HCT116 (cell line): ENCODE results near the gene UBE2N. TPM values are rescaled to one million over a fixed set of nuclear protein-coding genes. Genes with fewer than 3 reads are reported as not detected.

Experiments
- ATAC-seq: fragments of 200-7000 bp; cut with Tn5 transposase; 2 replicates; pipeline ENCODE4 v1.9.1; 2020; ENCODE audit warnings: mild to moderate bottlenecking, moderate library complexity
- BruUV-seq: library from RNA; stranded (reverse); fragments of 400-500 nt; replicated peaks from 2 replicates; lab custom pipeline; 2021; lab: Mats Ljungman, UMichigan
- CTCF ChIA-PET: fragments of 300-600 bp; sonication (Branson Sonifier 250); formaldehyde crosslinking; loops from one replicate; lab custom pipeline; 2021; ENCODE audit warnings: antibody characterized with exemption; lab: Charles Lee
- POLR2A ChIA-PET: fragments of 300-600, 350-600 bp; sonication (Branson Sonifier 250); formaldehyde crosslinking; loops from one replicate; lab custom pipeline; 2021; ENCODE audit warnings: antibody characterized with exemption; lab: Charles Lee
- RAD21 ChIA-PET, 2 experiments: fragments of 300-600 bp; sonication (Branson Sonifier 250); formaldehyde crosslinking; loops; one replicate each; lab custom pipeline; 2023; ENCODE audit warnings: low total read pairs in 2 of 2; ENCODE audit not compliant: uncharacterized antibody in 2 of 2, unreplicated experiment in 2 of 2, low non-redundant PET in 1 of 2; lab: Charles Lee
- DNase-seq: peaks from one replicate; pipeline ENCODE4 v3.0.0-alpha.2; 2010; ENCODE audit warnings: low read depth, low spot score
- H2AFZ ChIP-seq: fragments of 200-600 bp; shearing (Covaris generic), sonication (generic); 2 replicates; pipeline ENCODE4 v1.6.1; 2017; ENCODE audit warnings: low read depth, mixed run types, mixed read lengths, antibody characterized with exemption, low read length; ENCODE audit not compliant: poor library complexity, severe bottlenecking
- H3K27ac ChIP-seq: 2 replicates; pipeline ENCODE4 v1.5.1; 2012; ENCODE audit warnings: low read depth, low read length
- H3K27me3 ChIP-seq: fragments of 200-600 bp; sonication (generic); 2 replicates; pipeline ENCODE4 v1.6.1; 2016; ENCODE audit warnings: mixed run types, low read length, mixed read lengths; ENCODE audit not compliant: insufficient read depth
- H3K36me3 ChIP-seq, 2 experiments: fragments of 200-500 bp in 1 of 2; fragments of 200-600 bp in 1 of 2; sonication (Bioruptor generic) in 1 of 2; sonication (generic) in 1 of 2; 2 replicates each; pipeline versions ENCODE4 v1.5.1 to v1.6.1; 2014 to 2016; ENCODE audit warnings: low read length in 2 of 2, inconsistent platforms in 1 of 2, mixed read lengths in 1 of 2, mixed run types in 1 of 2; ENCODE audit not compliant: insufficient read depth in 2 of 2, control insufficient read depth in 1 of 2
- H3K4me1 ChIP-seq, 2 experiments: fragments of 200-600 bp in 1 of 2; sonication (generic) in 1 of 2; 2 replicates each; pipeline versions ENCODE4 v1.5.1 to v1.6.1; 2012 to 2017; ENCODE audit warnings: low read length in 2 of 2, inconsistent platforms in 1 of 2, mild to moderate bottlenecking in 1 of 2, mixed read lengths in 1 of 2, mixed run types in 1 of 2, moderate library complexity in 1 of 2; ENCODE audit not compliant: insufficient read depth in 2 of 2, control insufficient read depth in 1 of 2
- H3K4me2 ChIP-seq: fragments of 200-600 bp; sonication (generic); 2 replicates; pipeline ENCODE4 v1.6.1; 2017; ENCODE audit warnings: mixed run types, low read length, mixed read lengths
- H3K4me3 ChIP-seq, 2 experiments: fragments of 200-600 bp in 1 of 2; sonication (generic) in 1 of 2; replicated peaks in 1 of 2; 2 replicates each; pipeline ENCODE4 v1.5.1; 2011 to 2016; ENCODE audit warnings: low read length in 2 of 2, control low read depth in 1 of 2, low read depth in 1 of 2, mild to moderate bottlenecking in 1 of 2, mixed read lengths in 1 of 2, mixed run types in 1 of 2
- H3K79me2 ChIP-seq: fragments of 200-600 bp; sonication (generic); 2 replicates; pipeline ENCODE4 v1.6.1; 2017; ENCODE audit warnings: mild to moderate bottlenecking, mixed run types, low read length, moderate library complexity, mixed read lengths; ENCODE audit not compliant: insufficient read depth
- H3K9ac ChIP-seq: fragments of 200-600 bp; sonication (generic); 2 replicates; pipeline ENCODE4 v1.6.1; 2016; ENCODE audit warnings: low read length, mixed read lengths
- H3K9me2 ChIP-seq: fragments of 200-600 bp; sonication (generic), shearing (Covaris generic); 2 replicates; pipeline ENCODE4 v1.6.1; 2017; ENCODE audit warnings: mixed run types, mild to moderate bottlenecking, moderate library complexity; ENCODE audit not compliant: insufficient read depth
- H3K9me3 ChIP-seq, 2 experiments: fragments of 200-500 bp in 1 of 2; fragments of 200-600 bp in 1 of 2; sonication (Bioruptor generic) in 1 of 2; sonication (generic) in 1 of 2; 2 replicates each; pipeline ENCODE4 v1.6.1; 2014 to 2017; ENCODE audit warnings: low read length in 2 of 2, mixed read lengths in 2 of 2, inconsistent platforms in 1 of 2, low read depth in 1 of 2, mild to moderate bottlenecking in 1 of 2, mixed run types in 1 of 2, moderate library complexity in 1 of 2; ENCODE audit not compliant: control insufficient read depth in 1 of 2, insufficient read depth in 1 of 2
- H4K20me1 ChIP-seq: fragments of 200-600 bp; sonication (generic), shearing (Covaris generic); 2 replicates; pipeline ENCODE4 v1.6.1; 2017; ENCODE audit warnings: mixed run types, mild to moderate bottlenecking, moderate library complexity; ENCODE audit not compliant: insufficient read depth
- CBX3 ChIP-seq: IDR thresholded peaks from 2 replicates; pipeline ENCODE4 v1.6.1; 2012; ENCODE audit warnings: low read depth
- CEBPB ChIP-seq: IDR thresholded peaks from 2 replicates; pipeline ENCODE4 v1.6.1; 2012; ENCODE audit warnings: low read depth
- CTCF ChIP-seq, 3 experiments: fragments of 200-600 bp in 1 of 3; sonication (generic) in 1 of 3; IDR thresholded peaks in 2 of 3; conservative IDR thresholded peaks in 1 of 3; 2 replicates each; pipeline ENCODE4 v1.5.1; 2012 to 2017; ENCODE audit warnings: low read depth in 2 of 3, low read length in 2 of 3, antibody characterized with exemption in 1 of 3, borderline replicate concordance in 1 of 3, control low read depth in 1 of 3, mild to moderate bottlenecking in 1 of 3, mixed read lengths in 1 of 3, mixed run types in 1 of 3, moderate library complexity in 1 of 3; ENCODE audit not compliant: insufficient read depth in 1 of 3
- FOSL1 ChIP-seq: IDR thresholded peaks from 2 replicates; pipeline ENCODE4 v1.6.1; 2012; ENCODE audit warnings: low read depth
- JUND ChIP-seq: IDR thresholded peaks from 2 replicates; pipeline ENCODE4 v1.6.1; 2012
- RAD21 ChIP-seq: IDR thresholded peaks from 2 replicates; pipeline ENCODE4 v1.6.1; 2012; ENCODE audit warnings: low read depth, mild to moderate bottlenecking
- SP1 ChIP-seq: IDR thresholded peaks from 2 replicates; pipeline ENCODE4 v1.6.1; 2012; ENCODE audit warnings: low read depth
- SRF ChIP-seq: IDR thresholded peaks from 2 replicates; pipeline ENCODE4 v1.6.1; 2012; ENCODE audit warnings: low read depth
- YY1 ChIP-seq: IDR thresholded peaks from 2 replicates; pipeline ENCODE4 v1.6.1; 2011; ENCODE audit warnings: low read length, low read depth, moderate library complexity, mild to moderate bottlenecking; ENCODE audit not compliant: insufficient replicate concordance; ENCODE audit errors: extremely low read depth
- ZBTB33 ChIP-seq: IDR thresholded peaks from 2 replicates; pipeline ENCODE4 v1.6.1; 2011; ENCODE audit warnings: mild to moderate bottlenecking, low read length, moderate library complexity; ENCODE audit not compliant: insufficient replicate concordance; ENCODE audit errors: extremely low read depth
- ZFX ChIP-seq: fragments of 450-650 bp; IDR thresholded peaks from 2 replicates; pipeline ENCODE4 v1.6.1; 2017
- intact Hi-C: fragments of 100-400 bp; cut with micrococcal nuclease; formaldehyde crosslinking; loops from 2 replicates; pipeline ENCODE4 v1.10.0; 2022
- total RNA-seq: library from RNA; stranded (reverse); gene quantifications from one replicate; pipeline ENCODE4 v1.2.1, GENCODE V29; 2021; ENCODE audit not compliant: unreplicated experiment
- TF ChIP-seq, protein P1 (sequence below): IDR thresholded peaks from 2 replicates; pipeline ENCODE4 v1.6.1; 2012
- TF ChIP-seq, protein P2 (sequence below): IDR thresholded peaks from 2 replicates; pipeline ENCODE4 v1.6.1; 2012; ENCODE audit warnings: low read depth

UBE2N gene
- total RNA-seq, 1 experiment from 2014 or later, result 140 TPM

- H3K4me2 ChIP-seq, result peak overlapping the region; percentile 78
- DNase-seq (no peak), ATAC-seq (peak; percentile 16; the same call in 1 of the 2 replicates)
- BruUV-seq, result no TSS peak
- H3K4me1 ChIP-seq, result peaks cover 5 to 10% of the 10 kb centered on the region in 2 experiments; a peak in 3 of 4 replicates
- H4K20me1 ChIP-seq, result no peaks in the 10 kb centered on the region
- peak overlapping the region; percentile 87 for H3K9ac ChIP-seq
- H3K36me3 ChIP-seq, result peaks cover 12 to 19% of the 10 kb centered on the region in 2 experiments; a peak in 3 of 4 replicates
- peaks cover 56% of the 10 kb centered on the region for H3K79me2 ChIP-seq
- H2AFZ ChIP-seq, result no peak overlapping the region
- peak overlapping the region; percentile 74 to 80 for H3K4me3 ChIP-seq
- ChIA-PET CTCF (interaction anchor here (1.0 kb wide), 2 partner anchors 34 to 635 kb away, joined by 3 read pairs; no protein-coding TSS in a partner anchor), POLR2A (interaction anchor here (1.2 to 1.4 kb wide), 2 partner anchors 335 to 634 kb away, joined by 3 read pairs; no protein-coding TSS in a partner anchor), RAD21 (no interaction called here)
- intact Hi-C loops, result no loop called here
- no peaks in the 10 kb centered on the region for H3K27me3 ChIP-seq
- peak overlapping the region; percentile 92 for H3K27ac ChIP-seq
- H3K9me3 ChIP-seq, result no peaks in the 10 kb centered on the region
- no peak for TF ChIP-seq CEBPB
- no peak for TF ChIP-seq RAD21
- TF ChIP-seq ZBTB33, result no peak
- TF ChIP-seq CTCF (IDR thresholded peaks at IDR 0.05 in 2 of 3, conservative IDR thresholded peaks at IDR 0.05 in 1 of 3; ENCODE audit: borderline replicate concordance in 1 of 3, insufficient read depth in 1 of 3, low read depth in 2 of 3, low read length in 2 of 3), result no peak
- no peak for TF ChIP-seq YY1
- no peak for TF ChIP-seq CBX3
- no peak for TF ChIP-seq SRF
- no peak for TF ChIP-seq SP1
- TF ChIP-seq, protein P1, sequence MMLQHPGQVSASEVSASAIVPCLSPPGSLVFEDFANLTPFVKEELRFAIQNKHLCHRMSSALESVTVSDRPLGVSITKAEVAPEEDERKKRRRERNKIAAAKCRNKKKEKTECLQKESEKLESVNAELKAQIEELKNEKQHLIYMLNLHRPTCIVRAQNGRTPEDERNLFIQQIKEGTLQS, result no peak
- TF ChIP-seq FOSL1, result no peak
- TF ChIP-seq, protein P2, sequence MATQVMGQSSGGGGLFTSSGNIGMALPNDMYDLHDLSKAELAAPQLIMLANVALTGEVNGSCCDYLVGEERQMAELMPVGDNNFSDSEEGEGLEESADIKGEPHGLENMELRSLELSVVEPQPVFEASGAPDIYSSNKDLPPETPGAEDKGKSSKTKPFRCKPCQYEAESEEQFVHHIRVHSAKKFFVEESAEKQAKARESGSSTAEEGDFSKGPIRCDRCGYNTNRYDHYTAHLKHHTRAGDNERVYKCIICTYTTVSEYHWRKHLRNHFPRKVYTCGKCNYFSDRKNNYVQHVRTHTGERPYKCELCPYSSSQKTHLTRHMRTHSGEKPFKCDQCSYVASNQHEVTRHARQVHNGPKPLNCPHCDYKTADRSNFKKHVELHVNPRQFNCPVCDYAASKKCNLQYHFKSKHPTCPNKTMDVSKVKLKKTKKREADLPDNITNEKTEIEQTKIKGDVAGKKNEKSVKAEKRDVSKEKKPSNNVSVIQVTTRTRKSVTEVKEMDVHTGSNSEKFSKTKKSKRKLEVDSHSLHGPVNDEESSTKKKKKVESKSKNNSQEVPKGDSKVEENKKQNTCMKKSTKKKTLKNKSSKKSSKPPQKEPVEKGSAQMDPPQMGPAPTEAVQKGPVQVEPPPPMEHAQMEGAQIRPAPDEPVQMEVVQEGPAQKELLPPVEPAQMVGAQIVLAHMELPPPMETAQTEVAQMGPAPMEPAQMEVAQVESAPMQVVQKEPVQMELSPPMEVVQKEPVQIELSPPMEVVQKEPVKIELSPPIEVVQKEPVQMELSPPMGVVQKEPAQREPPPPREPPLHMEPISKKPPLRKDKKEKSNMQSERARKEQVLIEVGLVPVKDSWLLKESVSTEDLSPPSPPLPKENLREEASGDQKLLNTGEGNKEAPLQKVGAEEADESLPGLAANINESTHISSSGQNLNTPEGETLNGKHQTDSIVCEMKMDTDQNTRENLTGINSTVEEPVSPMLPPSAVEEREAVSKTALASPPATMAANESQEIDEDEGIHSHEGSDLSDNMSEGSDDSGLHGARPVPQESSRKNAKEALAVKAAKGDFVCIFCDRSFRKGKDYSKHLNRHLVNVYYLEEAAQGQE, result no peak
- no peak for TF ChIP-seq JUND
- no peak for TF ChIP-seq ZFX
- no peaks in the 10 kb centered on the region for H3K9me2 ChIP-seq
Observed at GRCh38 chr12:93468008-93468371, 26.2 kb upstream of the UBE2N start.
